CD4-positive, alpha-beta T cell treated with Interleukin-15 for 4 hours (primary cell): ENCODE measurements around the gene NEIL1.

Experiments used
- DNase-seq: peaks from one replicate; pipeline ENCODE4 v3.0.0-alpha.2; 2020; ENCODE audit warnings: low spot score

The NEIL1 gene

DNA sequence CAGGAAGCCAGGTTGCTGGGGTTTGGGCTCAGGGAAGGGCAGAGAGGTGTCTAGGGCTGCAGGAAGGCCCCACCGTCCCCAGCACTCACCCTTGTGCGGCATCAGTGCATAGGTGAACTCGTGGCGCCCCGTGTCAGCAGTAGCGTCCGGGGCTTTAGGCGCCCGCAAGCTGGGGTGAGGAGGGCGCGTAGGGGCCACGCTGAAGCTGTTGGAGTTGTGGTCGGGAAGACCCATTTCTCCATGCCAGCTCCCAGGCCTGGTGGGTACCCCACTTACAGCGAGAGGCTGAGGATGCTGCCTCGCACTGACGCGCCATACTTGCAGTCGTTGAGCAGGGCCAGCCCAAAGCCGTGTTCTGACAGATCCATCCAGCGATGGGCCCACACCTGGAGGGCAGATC is 9.7 kb downstream of the NEIL1 start:
- no peak for DNase-seq

DNA sequence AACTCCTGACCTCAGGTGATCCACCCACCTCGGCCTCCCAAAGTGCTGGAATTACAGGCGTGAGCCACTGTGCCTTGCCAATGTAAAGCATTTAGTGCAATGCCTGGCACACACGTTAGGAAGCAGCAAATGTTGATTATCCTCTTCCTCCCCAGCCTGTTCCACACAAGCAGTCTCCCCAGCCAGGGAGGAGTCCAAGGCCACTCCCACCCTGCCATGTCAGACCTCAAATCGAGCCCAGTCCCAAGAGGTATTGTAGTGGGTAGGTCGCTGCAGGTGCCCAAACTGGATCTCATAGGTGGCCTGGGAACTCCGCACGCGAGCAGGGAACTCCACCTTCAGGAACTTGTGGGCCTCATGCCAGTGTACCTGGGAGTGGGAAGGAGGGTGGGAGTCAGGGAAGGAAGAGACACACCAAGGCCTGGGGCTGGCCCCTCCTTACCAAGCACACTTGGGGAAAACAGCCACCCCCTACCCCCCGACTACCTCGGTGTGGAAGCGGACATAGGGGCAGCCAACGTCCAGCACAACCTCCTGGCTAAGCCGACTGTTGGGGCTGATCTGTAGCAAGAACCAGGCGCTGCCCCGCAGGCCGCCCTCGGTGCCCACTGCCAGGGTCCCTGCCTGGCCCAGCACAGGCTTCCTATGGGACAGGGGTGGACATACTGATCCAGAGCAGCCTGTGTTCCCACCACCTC is 11.3 kb downstream of the NEIL1 start:
- no peak for DNase-seq

- DNase-seq: no peak
Observed at GRCh38 chr15:75358771-75359536, 12.1 kb downstream of the NEIL1 start.

DNA sequence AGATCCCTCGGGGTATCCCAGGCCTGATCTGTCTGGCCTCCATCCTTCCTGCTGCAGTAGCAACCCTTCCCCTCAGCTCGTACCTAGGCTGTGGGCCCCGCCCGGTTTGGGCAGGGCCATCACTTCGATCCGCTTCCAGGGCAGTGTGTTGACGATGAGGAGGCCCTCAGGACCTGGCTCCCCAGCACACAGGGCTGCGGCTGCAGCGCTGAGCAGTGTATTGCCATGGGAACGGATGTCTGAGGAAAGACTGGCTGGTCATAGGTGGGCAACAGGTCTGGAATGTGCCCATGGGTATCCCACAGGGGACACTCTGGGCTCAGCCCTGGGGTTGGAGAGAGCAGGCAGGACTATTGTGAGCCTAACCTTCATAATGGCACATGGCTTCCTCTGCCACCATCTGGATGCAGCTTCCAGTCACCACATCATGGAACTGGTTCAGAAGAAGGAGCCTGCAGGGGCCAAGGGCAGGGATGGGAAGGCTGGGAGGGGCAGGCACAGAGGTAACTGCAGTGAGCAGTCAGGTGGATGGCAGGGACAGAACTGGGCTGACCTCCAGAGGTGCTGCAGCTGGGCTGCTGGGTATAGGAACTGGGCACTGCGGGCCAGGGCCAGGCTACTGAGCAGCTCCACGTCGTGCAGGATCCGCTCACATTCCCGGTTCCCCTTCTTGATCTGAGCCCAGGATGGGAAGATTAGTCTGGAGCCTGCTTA is 12.9 kb downstream of the NEIL1 start:
- no peak for DNase-seq

DNA sequence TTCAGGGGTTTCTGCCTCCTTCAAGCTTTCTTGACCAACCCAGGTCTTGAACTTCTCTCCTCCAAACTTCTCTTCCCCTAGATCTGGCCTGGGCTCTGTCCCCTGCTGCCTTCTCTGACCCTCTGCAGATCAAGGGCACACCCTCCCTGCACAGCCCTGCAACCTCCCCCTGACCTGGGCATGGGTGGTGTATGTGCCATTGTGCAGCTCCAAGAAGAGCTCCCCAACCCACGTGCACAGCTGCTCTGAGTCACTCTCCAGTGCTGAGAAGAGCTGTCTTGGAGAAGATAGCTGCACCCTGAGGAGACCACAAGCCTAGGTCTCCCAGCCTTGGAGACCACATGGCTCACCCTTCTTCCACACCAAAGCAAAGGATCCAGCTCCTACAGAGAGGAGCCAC is 13.6 kb downstream of the NEIL1 start:
- no peak for DNase-seq

DNA sequence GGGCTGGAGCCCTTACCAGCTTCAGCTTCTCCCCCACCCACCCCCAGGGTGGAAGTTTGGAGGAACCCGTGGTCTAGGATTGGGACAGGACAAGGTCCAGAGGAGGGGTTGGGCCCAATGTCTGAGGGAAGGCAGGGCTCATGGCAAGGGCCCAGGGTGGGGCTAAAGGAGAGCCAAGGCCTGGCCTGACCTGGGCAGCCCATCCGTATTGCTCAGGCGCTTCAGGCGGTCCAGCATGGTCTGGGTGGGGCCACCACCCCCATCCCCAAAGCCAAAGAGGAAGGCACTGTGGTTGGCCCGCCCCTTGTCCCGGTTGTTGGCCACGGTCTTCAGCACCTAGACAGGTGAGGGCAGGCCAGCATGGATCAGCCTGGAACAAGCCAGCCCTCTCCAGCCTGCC is 14.0 kb downstream of the NEIL1 start:
- DNase-seq: no peak

DNA sequence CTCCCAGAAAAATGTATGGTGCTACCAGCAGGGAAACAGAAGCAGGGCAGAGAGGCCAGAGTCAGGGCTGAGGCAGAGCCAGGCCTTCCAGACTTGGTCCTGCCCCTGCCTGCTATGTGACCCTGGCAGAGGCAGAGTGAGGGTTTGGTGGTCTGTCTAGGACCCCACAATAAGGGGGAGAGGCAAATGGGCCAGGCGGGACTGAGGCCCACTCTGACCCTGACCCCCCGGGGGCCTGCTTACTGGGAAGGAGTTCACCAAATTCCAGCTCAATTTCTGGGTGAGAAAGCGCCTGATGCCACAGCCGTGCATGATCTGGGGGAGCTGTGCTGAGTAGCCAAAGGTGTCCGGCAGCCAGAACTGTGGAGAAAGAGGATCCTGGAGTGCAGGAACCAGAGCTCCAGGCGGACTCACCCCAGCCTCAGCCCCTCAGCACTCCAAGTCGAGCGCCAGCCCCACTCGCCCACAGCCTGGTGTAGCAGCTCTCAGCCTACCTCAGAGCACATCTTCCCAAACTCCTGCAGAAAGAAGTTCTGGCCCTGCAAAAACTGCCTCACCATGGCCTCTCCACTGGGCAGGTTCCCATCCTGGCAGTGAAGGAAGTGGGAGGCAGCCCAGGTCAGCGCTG is 14.6 kb downstream of the NEIL1 start:
- no peak for DNase-seq

DNA sequence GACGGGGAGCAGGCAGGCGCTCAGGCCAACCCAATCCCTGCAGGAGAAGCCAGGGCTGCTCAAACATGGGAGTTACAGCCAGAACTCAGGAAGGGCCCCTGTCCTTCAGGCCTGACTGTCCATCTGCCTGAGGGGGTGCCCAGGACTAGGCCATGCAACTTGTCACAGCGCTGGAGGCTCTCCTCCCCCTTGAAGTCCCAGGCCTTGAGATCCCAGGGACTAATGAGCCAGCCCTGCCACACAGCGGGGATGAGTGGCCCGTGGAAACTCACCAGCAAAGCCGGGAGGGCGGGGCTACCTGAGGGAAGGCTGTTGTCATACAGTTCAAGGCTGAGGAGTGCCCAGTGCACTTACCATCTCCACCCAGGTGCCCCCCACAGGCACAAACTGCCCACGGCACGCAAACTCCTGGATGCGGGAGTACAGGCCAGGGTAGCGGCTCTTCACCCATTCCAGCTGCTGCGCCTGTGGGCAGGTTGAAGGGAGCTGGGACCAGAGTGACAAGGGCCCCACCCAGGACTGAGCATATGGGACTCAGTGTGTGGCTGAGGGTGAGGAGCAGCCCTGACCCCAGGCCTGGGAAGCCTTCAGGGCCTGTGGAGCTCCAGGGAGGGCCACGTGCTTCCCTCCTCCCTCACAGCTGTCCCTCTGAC is 15.3 kb downstream of the NEIL1 start:
- no peak for DNase-seq

DNA sequence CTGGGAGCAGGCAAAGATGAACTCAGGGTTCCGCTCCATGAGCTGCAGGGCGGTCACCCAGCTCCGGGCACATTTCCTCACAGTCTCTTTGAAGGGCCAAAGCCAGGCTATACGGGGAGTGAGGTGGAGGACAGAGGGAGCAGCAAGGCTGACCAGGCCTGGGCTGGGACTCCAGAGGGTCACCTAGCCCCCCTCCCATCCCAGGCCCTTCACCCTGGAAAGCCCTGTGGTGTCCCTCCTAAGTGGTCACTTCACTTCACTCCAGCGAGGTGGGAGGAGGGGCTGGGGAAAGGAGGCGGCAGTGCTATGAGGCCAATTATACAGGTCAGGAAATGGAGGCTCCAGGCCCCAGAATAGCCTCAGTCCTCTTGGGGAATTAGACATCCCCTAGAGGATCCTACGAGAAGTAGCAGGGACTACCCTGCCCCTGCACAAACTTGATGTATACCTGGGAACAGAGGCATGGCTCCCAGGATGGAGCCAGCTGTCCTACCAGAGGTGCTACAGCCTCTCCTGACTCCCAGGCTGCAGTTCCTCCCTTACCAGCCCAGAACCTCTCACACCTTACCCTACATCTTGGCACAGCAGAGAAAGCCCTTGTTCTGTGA is 15.9 kb downstream of the NEIL1 start:
- no peak for DNase-seq

GRCh38 chr15:75363786-75364185 is 16.9 kb downstream of the NEIL1 start:
- DNase-seq: no peak

DNA sequence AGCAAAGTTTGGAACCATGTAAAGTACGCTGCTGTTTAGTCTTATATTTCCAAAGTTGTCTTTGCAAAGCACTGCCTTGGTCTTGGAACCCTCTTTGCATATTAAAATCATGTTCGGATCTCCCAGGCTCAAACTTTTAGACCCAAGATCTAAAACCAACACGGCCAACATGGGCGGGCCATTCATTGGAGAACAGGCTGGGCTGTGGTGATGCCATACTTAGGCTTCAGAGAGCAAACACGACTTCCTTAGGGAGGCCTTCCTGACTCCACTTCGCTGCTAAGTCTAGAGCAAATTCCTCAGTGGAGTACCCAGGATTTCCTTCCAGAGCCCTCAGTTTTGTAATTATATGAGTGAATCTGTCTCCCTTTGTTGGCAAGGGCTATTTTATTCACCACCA is 18.0 kb downstream of the NEIL1 start:
- DNase-seq: no peak

DNA sequence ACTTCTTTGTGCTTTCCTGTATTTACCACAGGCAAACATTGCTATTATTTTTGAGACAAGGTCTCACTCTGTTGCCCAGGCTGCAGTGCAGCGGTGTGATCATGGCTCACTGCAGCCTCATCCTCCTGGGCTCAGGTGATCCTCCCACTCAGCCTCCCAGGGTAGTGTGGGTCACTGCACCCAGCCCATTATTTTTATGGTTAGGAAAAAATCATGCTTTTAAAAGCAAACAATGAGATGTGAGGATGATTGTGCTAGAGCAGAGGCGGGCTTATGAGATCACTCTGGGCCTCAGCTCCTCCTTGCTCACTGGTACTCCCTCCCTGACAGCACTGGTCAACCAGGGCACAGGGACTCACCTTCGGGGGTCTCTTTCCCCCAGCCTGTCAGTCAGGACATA is 19.3 kb downstream of the NEIL1 start:
- no peak for DNase-seq

DNA sequence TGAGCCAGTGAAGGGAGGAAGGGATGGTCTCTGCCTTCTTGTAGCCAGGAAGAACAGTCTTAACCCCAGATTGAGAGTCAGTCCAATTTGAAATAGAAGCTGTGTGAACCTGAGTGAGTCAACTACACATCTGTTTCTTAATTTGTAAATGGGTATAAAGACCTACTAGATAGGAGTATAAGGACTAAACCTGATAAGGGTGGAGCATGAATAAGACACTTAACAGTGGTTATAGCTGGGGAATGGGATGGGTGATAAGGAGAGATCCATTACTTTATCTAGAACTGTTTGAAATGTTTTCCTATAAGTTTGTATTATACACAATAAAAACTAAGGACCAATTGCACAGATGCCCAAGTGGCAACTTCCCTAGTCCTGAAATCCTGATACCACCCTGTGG is 20.2 kb downstream of the NEIL1 start:
- no peak for DNase-seq

DNA sequence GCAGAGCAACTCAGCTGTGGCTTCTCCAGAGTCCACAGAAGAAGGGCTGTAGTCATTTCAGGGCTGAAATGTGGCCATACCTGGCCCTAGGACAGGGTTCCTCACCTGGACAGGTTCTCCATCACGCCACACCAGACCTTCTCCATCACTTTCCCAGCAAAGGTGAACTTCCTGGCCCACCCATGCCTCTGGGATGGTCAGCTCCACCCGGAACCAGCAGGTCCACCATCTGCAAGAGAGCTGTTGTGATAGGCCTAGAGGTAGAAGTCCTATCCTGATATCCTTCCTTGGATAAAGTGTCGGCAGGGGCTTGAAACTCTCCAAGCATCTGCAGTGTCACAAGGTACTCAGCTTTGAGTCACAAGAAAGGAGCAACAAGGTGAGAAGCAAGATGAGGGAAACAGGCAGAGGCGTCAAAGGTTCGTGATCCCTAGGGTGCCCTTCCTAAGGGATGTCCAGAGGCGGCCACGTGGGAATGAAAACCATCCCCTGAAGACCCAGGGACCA is 20.6 kb downstream of the NEIL1 start:
- DNase-seq: no peak

GRCh38 chr15:75367913-75368688 is 21.3 kb downstream of the NEIL1 start, which contains the start of gene MAN2C1:
Gene MAN2C1, minus strand, starts transcription at chr15:75368607. Its CDS starts 24 bp downstream, at chr15:75368583.
- DNase-seq: peak; percentile 92

DNA sequence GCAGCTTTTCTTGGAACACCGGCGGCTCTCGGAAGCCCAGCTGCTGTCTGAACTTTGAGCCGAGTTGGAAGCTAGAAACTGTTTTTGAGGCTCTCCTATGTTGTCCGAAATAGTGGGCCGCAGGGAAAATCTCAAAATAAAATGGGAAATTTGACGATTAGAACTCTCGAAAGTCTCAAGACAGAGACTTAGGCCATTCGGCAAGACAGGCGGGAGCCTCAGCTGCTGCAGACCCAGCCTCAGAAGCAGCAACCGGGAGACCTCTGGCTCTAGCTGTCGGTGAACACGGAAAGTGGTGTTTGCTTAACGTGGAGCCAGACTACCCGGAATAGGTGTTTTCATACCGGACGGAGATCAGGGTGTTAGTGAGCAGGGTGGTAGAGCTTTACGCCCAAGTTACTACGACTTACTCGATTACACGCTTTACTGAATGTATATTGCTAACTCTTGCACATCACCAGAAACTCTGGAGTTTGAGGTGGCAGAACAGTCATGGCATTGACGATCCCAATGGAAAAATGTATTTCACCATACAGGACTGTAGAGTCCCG is 21.9 kb downstream of the NEIL1 start:
- DNase-seq: peak; percentile 12

- DNase-seq: no peak
Observed at GRCh38 chr15:75369897-75370581, 23.2 kb downstream of the NEIL1 start.

DNA sequence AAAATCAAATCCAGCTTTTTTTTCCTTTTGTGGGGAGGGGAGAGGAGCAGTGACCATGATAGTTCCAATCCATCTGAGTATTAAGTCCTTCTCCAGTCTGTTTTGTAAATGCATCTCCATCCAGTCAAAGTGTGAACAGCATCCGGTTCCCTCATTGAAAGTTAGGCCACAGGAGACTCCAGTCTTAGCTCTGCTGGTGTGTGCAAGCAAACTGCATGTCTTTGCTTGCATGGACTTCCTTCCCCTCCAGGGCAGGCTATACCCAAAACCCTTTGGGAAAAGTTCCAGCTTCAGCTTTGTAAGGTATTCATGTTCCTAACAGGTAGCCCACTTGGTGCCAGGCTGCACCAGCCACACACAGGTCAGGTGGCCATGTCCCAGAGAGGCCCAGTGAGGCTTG is 24.6 kb downstream of the NEIL1 start:
- no peak for DNase-seq

GRCh38 chr15:75371901-75372688 is 25.3 kb downstream of the NEIL1 start:
- DNase-seq: no peak
